ENCODE results near the gene UBE2E3.

DNA sequence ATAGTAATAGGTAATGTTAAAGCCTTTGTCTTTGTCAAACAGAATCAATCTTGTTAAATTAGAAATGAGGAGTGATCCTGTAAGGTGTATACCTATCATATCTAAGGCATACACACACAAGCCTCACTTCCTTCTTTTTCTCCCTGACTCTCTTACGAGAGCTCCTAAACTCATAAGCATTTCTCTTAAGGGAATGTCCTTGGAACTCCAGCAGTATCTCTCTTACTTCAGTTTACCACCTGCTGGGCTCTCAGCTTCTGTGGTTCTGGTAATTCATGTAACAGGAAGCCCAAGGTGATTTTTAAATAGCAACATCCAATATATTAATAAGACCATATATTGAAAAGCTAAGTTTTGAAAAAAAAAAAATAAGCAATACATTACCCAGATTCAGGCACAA, 85.9 kb downstream of the UBE2E3 start:
- TF ChIP-seq PHF21A (CRISPR knock-in tag; IDR thresholded peaks at IDR 0.05) (no peak), MYNN (CRISPR knock-in tag; IDR thresholded peaks at IDR 0.05; ENCODE audit: low read depth) (no peak), FOXK2 (IDR thresholded peaks at IDR 0.05) (no peak), POLR2AphosphoS5 (IDR thresholded peaks at IDR 0.05; ENCODE audit: low read depth, low read length) (no peak), WIZ (CRISPR knock-in tag; IDR thresholded peaks at IDR 0.05) (no peak), TCF7 (IDR thresholded peaks at IDR 0.05; ENCODE audit: low read depth) (no peak), ZNF235 (CRISPR knock-in tag; IDR thresholded peaks at IDR 0.05; ENCODE audit: borderline replicate concordance) (no peak), ZNF274 (CRISPR knock-in tag; IDR thresholded peaks at IDR 0.05) (no peak), HOXA3 (CRISPR knock-in tag; IDR thresholded peaks at IDR 0.05) (no peak), CTCF (CRISPR knock-in tag; IDR thresholded peaks at IDR 0.05) (no peak)
- TF ChIP-seq, protein P1, sequence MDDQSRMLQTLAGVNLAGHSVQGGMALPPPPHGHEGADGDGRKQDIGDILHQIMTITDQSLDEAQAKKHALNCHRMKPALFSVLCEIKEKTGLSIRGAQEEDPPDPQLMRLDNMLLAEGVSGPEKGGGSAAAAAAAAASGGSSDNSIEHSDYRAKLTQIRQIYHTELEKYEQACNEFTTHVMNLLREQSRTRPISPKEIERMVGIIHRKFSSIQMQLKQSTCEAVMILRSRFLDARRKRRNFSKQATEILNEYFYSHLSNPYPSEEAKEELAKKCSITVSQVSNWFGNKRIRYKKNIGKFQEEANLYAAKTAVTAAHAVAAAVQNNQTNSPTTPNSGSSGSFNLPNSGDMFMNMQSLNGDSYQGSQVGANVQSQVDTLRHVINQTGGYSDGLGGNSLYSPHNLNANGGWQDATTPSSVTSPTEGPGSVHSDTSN (CRISPR knock-in tag; IDR thresholded peaks at IDR 0.05; ENCODE audit: borderline replicate concordance) = no peak
- TF ChIP-seq, protein P2, sequence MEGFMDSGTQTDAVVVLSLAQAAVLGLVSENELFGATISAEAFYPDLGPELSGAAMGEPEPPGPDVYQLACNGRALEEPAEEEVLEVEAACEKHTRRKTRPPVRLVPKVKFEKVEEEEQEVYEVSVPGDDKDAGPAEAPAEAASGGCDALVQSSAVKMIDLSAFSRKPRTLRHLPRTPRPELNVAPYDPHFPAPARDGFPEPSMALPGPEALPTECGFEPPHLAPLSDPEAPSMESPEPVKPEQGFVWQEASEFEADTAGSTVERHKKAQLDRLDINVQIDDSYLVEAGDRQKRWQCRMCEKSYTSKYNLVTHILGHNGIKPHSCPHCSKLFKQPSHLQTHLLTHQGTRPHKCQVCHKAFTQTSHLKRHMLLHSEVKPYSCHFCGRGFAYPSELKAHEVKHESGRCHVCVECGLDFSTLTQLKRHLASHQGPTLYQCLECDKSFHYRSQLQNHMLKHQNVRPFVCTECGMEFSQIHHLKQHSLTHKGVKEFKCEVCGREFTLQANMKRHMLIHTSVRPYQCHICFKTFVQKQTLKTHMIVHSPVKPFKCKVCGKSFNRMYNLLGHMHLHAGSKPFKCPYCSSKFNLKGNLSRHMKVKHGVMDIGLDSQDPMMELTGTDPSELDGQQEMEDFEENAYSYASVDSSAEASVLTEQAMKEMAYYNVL (CRISPR knock-in tag; IDR thresholded peaks at IDR 0.05; ENCODE audit: borderline replicate concordance) = no peak
